Effector memory CD4-positive, alpha-beta T cell (primary cell): ENCODE measurements around the gene ARL3.
A peak's percentile ranks its signal among the peaks of the same experiment; 100 is the strongest.
"Not testable (repeated sequence)": the region's sequence is repeated elsewhere in the genome, so short reads cannot be mapped to it uniquely, and the experiment has no call there.

Experiments used
- DNase-seq, 3 donors: peaks; one replicate each; pipeline ENCODE4 v3.0.0-alpha.2; 2020
- H3K27ac ChIP-seq: 2 replicates; pipeline ENCODE4 v1.7.0; 2013; ENCODE audit warnings: mild to moderate bottlenecking, low read length, moderate library complexity; ENCODE audit not compliant: insufficient read depth, poor library complexity, severe bottlenecking
- H3K27me3 ChIP-seq: replicated peaks from 2 replicates; pipeline ENCODE4 v1.7.0; 2013; ENCODE audit warnings: mild to moderate bottlenecking, low read length; ENCODE audit not compliant: insufficient read depth, control insufficient read depth, poor library complexity, severe bottlenecking
- H3K36me3 ChIP-seq: 2 replicates; pipeline ENCODE4 v1.7.0; 2013; ENCODE audit warnings: mild to moderate bottlenecking, low read length, moderate library complexity; ENCODE audit not compliant: control insufficient read depth, insufficient read depth
- H3K4me1 ChIP-seq: 2 replicates; pipeline ENCODE4 v1.7.0; 2013; ENCODE audit warnings: low read length, mild to moderate bottlenecking; ENCODE audit not compliant: control insufficient read depth, insufficient read depth, poor library complexity, severe bottlenecking
- H3K4me3 ChIP-seq: 2 replicates; pipeline ENCODE4 v1.7.0; 2013; ENCODE audit warnings: low read length, low read depth, mild to moderate bottlenecking; ENCODE audit not compliant: insufficient read depth, poor library complexity, severe bottlenecking
- H3K9me3 ChIP-seq: 2 replicates; pipeline ENCODE4 v1.7.0; 2013; ENCODE audit warnings: mild to moderate bottlenecking, low read length, moderate library complexity; ENCODE audit not compliant: control insufficient read depth
- total RNA-seq, 3 donors: gene quantifications; one replicate each; lab custom pipeline; 2026; lab: John Stamatoyannopoulos, UW

ARL3 gene, protein sequence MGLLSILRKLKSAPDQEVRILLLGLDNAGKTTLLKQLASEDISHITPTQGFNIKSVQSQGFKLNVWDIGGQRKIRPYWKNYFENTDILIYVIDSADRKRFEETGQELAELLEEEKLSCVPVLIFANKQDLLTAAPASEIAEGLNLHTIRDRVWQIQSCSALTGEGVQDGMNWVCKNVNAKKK
- 4.0 to 6.2 (median 4.1) reads per million in 3 donors for total RNA-seq

DNA sequence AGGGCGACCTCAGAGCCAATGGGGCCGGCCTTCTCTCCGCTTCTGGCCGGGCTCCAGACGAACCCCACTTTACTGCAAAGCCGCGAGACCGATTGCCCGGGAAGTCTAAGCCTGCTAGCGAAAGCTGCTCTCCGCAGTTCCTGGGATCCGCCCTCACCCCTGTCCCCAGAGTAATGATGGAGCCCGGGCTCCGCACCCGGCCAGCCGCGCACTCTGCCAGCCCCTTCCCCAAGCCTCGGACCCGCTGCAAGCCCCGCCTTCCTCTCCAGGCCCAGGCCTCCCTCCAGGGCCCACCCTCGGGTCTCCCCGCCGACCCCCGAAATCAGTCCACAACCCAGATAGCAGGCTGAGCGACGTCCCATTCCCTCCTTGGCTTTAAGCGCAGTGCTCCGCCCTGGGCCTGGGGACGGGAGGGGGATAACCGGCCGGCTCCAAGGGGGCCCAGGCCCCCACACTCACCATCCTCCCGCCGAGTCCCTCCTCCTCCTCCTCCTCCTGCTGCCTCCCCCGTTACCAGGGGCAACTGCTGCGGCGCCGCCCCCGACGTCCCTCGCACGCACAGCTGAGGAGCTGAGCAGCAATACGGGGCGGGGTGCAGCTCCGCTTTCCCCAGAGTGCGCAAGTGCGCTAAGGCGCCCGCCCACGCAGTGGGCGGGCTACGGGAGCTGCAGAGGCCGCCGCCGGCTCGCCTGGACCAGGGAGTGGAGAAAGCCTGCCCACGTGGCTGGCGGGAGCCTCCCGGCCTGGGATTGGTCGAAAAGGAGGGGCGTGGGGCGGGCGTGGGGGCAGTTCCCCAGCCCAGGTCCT lies at the start of gene ARL3:
ARL3 (minus strand) TSS at position 584 of the 807 bp plus-strand sequence; CDS start at position 462, 122 bp downstream.
- peak; percentile 89 to 93 (median 91) for DNase-seq
- Histone ChIP-seq H3K27ac (peak within 1 kb of the TSS; percentile 98), H3K4me1 (peaks cover 3% of the 10 kb centered on the region), H3K4me3 (peak within 1 kb of the TSS; percentile 100), H3K9me3 (no peaks in the 10 kb centered on the region), H3K36me3 (no peaks in the 10 kb centered on the region), H3K27me3 (no peaks in the 10 kb centered on the region)

DNA sequence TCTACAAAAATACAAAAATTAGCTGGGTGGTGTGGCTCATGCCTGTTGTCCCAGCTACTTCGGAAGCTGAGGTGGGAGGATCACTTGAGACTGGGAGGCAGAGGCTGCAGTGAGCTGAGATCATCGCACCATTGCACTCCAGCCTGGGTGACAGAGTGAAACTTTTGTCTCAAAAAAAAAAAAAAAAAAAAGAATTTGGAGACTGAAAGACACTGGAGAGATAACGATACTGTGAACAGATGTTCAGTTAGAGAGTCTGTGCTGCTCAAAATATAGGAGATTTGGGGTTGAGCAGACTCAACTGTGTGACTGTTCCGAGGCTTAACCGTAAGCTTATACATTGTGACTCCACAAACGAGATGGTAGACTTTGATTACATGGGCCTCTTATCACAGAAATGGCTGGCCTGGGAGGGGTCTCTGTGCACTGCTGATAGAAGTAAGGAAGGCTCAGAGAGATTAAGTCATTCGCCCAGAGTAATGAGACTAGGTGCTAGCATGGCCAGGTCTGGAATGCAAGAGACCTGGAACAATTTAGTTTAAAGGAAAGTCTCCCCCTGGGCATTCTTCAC lies 48.9 kb upstream of the ARL3 start:
- DNase-seq, result no peak
- no peaks in the 10 kb centered on the region for H3K9me3 ChIP-seq
- H3K4me3 ChIP-seq, result no peak overlapping the region
- no peak overlapping the region for H3K27ac ChIP-seq
- peaks cover 11% of the 10 kb centered on the region for H3K36me3 ChIP-seq
- H3K27me3 ChIP-seq, result no peaks in the 10 kb centered on the region
- peaks cover 5% of the 10 kb centered on the region for H3K4me1 ChIP-seq

DNA sequence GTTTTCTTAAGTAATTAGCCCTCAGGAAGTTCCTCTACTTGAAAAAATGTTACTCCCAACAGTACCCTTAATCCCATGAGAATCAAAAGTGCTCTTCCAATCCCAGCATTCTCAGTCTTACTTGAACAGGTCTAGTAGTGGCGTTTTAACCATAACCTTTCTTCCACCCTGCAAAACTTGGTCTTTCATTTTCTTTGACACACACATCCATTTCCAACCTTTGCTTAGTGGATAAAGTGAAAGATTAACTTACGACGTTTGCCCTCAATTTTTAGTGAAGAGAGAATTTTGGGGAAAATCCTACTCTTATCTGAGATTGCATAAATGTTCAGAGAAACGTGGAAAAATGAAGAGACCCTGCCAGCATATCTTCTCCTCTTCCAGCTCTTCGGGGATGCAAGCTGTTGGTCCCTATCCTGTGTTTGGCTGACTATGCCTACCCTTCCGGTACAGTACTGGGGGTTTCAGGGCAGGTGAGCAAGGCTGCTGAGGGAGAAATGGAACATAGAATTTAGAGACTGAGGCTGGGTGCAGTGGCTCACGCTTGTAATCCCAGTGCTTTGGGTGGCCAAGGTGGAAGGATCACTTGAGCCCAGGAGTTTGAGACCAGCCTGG lies 48.3 kb upstream of the ARL3 start:
- DNase-seq, result no peak
- Histone ChIP-seq H3K4me3 (no peak overlapping the region), H3K36me3 (peaks cover 11% of the 10 kb centered on the region), H3K9me3 (no peaks in the 10 kb centered on the region), H3K27ac (no peak overlapping the region), H3K4me1 (peaks cover 5% of the 10 kb centered on the region), H3K27me3 (no peaks in the 10 kb centered on the region)

DNA sequence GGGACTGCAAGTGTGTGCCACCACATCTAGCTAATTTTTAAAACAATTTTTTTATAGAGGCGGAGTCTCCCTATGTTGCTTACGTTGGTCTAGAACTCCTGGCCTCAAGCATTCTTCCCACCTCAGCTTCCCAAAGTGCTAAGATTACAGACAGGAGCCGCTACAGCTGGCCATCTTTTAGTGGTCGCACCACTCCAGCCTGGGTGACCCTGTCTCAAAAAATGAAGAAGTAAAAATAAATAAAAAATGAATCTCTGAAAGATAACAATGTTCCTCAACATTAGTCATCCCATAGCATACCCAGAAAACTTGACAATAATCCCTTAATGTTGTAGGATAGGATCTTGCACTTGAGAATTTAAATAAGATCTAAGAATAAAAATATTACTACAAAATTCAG lies 47.8 kb upstream of the ARL3 start:
- Histone ChIP-seq H3K4me1 (peaks cover under 1% of the 10 kb centered on the region), H3K4me3 (no peak overlapping the region), H3K9me3 (no peaks in the 10 kb centered on the region), H3K27me3 (no peaks in the 10 kb centered on the region), H3K36me3 (peaks cover 11% of the 10 kb centered on the region), H3K27ac (no peak overlapping the region)
- no peak for DNase-seq

DNA sequence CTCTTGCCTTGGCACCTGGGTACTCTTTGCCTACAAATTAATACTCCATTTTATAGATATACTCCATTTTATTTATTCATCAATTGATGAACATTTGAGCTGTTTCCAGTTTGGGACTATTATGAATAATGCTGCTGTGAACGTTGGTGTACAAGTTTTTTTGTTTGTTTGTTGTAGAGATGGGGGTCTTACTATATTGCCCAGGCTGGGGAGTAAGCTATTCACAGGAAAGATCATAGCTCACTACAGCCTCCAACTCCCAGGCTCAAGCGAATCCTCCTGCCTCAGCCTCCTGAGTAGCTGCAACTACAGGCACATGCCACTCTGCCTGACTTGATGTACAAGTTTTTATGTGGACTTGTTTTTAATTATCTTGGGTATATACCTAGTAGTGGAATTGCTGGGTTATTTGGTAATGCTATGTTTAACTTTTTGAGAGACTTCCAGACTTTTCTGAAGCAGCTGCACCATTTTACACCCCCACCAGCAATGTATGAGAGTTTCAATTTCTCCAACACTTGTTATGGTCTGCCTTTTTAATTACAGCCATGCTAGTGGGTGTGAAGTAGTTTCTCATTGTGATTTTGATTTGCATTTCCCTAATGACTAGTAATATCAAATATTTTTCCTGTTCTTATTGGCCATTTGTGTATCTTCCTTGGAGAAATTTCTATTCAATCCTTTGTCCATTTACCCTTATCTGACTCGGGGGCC lies 45.5 kb upstream of the ARL3 start:
- Histone ChIP-seq H3K9me3 (no peaks in the 10 kb centered on the region), H3K27ac (no peak overlapping the region), H3K4me1 (no peaks in the 10 kb centered on the region), H3K27me3 (no peaks in the 10 kb centered on the region), H3K36me3 (peaks cover 11% of the 10 kb centered on the region), H3K4me3 (no peak overlapping the region)
- no peak for DNase-seq

DNA sequence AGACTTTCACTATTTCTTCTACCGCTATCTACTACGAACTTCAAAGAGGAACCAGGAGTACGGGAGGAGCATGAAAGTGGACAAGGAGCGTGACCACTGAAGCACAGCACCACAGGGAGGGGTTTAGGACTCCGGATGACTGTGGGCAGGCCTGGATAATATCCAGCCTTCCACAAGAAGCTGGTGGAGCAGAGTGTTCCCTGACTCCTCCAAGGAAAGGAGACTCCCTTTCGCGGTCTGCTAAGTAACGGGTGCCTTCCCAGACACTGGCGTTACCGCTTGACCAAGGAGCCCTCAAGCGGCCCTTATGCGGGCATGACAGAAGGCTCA lies 44.7 kb upstream of the ARL3 start:
- H3K36me3 ChIP-seq, result peaks cover 11% of the 10 kb centered on the region
- not testable (repeated sequence) for H3K4me1 ChIP-seq, H3K27ac ChIP-seq, H3K27me3 ChIP-seq, H3K4me3 ChIP-seq, DNase-seq, H3K9me3 ChIP-seq

DNA sequence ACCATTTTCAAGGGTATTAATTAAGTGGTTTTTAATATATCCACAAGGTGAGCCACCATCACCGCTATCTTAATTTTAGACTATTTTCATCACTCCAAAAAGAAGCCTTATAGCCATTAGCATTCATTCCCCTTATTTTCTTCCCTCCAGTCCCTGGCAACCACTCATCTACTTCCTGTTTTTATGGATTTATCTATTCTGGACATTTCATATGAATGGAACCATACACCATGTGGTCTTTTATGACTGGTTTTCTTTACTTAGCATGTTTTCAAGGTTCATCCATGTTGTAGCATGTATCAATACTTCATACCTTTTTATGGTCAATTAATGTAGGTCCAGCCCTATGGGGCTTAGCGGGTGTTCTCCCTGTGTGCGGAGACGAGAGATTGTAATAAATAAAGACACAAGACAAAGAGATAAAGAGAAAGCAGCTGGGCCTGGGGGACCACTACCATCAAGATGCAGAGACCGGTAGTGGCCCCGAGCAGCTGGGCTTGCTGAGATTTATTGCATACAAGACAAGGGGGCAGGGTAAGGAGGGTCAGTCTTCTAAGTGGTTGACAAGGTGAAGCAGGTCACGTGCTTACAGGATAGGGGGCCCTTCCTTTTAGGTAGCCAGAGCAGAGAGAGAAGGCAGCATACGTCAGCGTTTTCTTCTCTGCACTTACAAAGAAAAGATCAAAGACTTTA lies 44.2 kb upstream of the ARL3 start:
- H3K4me1 ChIP-seq, result no peaks in the 10 kb centered on the region
- no peak for DNase-seq
- H3K9me3 ChIP-seq, result no peaks in the 10 kb centered on the region
- H3K27me3 ChIP-seq, result no peaks in the 10 kb centered on the region
- no peak overlapping the region for H3K4me3 ChIP-seq
- no peak overlapping the region for H3K27ac ChIP-seq
- peaks cover 8% of the 10 kb centered on the region for H3K36me3 ChIP-seq

DNA sequence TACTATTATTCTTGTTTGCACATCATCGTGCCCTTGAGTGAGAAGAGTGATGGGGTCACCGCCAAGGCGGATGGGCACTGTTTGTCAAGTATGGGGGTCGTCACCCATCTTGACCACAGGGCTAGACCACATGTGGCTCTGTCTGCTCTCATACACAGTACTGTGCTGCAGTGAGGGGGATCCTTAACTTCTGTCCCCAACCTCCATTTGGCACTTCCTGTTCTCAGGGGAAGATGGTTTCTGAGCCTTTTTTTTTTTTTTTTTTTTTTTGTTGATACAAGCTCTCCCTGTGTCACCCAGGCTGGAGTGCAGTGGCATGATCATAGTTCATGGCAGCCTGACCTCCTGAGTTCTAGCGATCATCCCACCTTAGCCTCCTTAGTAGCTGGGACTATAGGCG lies 43.1 kb upstream of the ARL3 start:
- no peak for DNase-seq
- no peaks in the 10 kb centered on the region for H3K9me3 ChIP-seq
- no peak overlapping the region for H3K4me3 ChIP-seq
- H3K27me3 ChIP-seq, result no peaks in the 10 kb centered on the region
- no peaks in the 10 kb centered on the region for H3K36me3 ChIP-seq
- peaks cover 9% of the 10 kb centered on the region for H3K4me1 ChIP-seq
- H3K27ac ChIP-seq, result no peak overlapping the region

DNA sequence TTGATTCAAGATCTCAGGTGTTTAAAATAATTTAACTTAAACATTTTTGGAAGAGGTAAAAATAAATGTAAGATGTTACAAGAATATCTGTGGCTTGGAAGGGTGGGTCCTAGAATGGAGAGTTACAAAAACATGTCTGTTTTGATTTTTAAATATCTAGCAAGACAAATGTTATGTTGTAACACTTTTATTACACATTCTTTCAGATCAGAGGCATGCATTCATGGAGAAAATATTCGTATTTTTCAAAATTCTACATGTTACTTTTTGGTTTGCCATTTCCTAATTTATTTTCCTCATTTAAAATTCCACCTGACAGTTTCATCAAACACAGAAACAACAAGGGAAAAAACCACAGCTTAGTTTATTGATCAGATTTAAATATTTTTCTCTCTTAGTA lies 39.5 kb upstream of the ARL3 start:
- peaks cover 14% of the 10 kb centered on the region for H3K4me1 ChIP-seq
- H3K27me3 ChIP-seq, result no peaks in the 10 kb centered on the region
- H3K27ac ChIP-seq, result no peak overlapping the region
- no peak overlapping the region for H3K4me3 ChIP-seq
- H3K36me3 ChIP-seq, result no peaks in the 10 kb centered on the region
- no peak for DNase-seq
- no peaks in the 10 kb centered on the region for H3K9me3 ChIP-seq
